ENCODE data around the gene KREMEN1.

The KREMEN1 gene

GRCh38 chr22:29146771-29147170 lies 73.9 kb downstream of the KREMEN1 start:
- H3K4me1 ChIP-seq (ENCODE audit: control insufficient read depth, insufficient read depth, low read length), result peaks cover 30% of the 10 kb centered on the region
- no peak overlapping the region for H3K27ac ChIP-seq (ENCODE audit: low read depth, low read length)
- H3K9ac ChIP-seq (ENCODE audit: low read depth, low read length), result no peak overlapping the region
- H3K36me3 ChIP-seq (ENCODE audit: control insufficient read depth, insufficient read depth, low read length), result no peaks in the 10 kb centered on the region
- H3K9me3 ChIP-seq (ENCODE audit: control insufficient read depth, insufficient read depth, low read length), result no peaks in the 10 kb centered on the region
- no peak overlapping the region for H3K4me3 ChIP-seq (ENCODE audit: low read depth, low read length)
- no peaks in the 10 kb centered on the region for H3K27me3 ChIP-seq (ENCODE audit: control insufficient read depth, insufficient read depth, low read length)

GRCh38 chr22:29147331-29147899 lies 74.6 kb downstream of the KREMEN1 start:
- Histone ChIP-seq H3K9me3 (ENCODE audit: control insufficient read depth, insufficient read depth, low read length) (no peaks in the 10 kb centered on the region), H3K27ac (ENCODE audit: low read depth, low read length) (no peak overlapping the region), H3K4me3 (ENCODE audit: low read depth, low read length) (no peak overlapping the region), H3K27me3 (ENCODE audit: control insufficient read depth, insufficient read depth, low read length) (no peaks in the 10 kb centered on the region), H3K36me3 (ENCODE audit: control insufficient read depth, insufficient read depth, low read length) (no peaks in the 10 kb centered on the region), H3K4me1 (ENCODE audit: control insufficient read depth, insufficient read depth, low read length) (peaks cover 30% of the 10 kb centered on the region), H3K9ac (ENCODE audit: low read depth, low read length) (no peak overlapping the region)

DNA sequence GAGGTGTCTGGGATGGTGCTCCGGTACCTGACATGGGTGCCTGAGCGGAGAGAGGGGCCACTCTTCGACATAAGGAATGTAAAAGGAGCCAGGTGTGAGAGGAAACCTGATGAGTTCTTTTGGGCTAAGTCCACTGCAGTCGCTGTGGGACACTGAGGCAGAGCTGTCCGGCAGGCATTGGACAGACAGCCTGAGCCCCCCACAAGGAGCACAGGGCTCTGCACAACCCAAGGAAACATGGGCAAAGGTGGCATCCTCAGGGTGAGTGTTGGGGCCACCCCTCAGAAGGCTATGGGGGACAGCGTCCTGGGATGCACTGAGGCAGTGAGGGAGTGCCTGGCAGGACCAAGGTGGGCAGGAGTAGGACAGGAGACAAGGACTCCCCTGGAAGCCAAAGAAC lies 75.2 kb downstream of the KREMEN1 start:
- H3K9ac ChIP-seq (ENCODE audit: low read depth, low read length), result no peak overlapping the region
- H3K4me1 ChIP-seq (ENCODE audit: control insufficient read depth, insufficient read depth, low read length), result peaks cover 35% of the 10 kb centered on the region
- no peak overlapping the region for H3K4me3 ChIP-seq (ENCODE audit: low read depth, low read length)
- H3K27ac ChIP-seq (ENCODE audit: low read depth, low read length), result no peak overlapping the region
- H3K9me3 ChIP-seq (ENCODE audit: control insufficient read depth, insufficient read depth, low read length), result no peaks in the 10 kb centered on the region
- no peaks in the 10 kb centered on the region for H3K27me3 ChIP-seq (ENCODE audit: control insufficient read depth, insufficient read depth, low read length)
- no peaks in the 10 kb centered on the region for H3K36me3 ChIP-seq (ENCODE audit: control insufficient read depth, insufficient read depth, low read length)

- Histone ChIP-seq H3K27me3 (ENCODE audit: control insufficient read depth, insufficient read depth, low read length) (no peaks in the 10 kb centered on the region), H3K4me1 (ENCODE audit: control insufficient read depth, insufficient read depth, low read length) (peaks cover 40% of the 10 kb centered on the region), H3K9me3 (ENCODE audit: control insufficient read depth, insufficient read depth, low read length) (no peaks in the 10 kb centered on the region), H3K4me3 (ENCODE audit: low read depth, low read length) (no peak overlapping the region), H3K36me3 (ENCODE audit: control insufficient read depth, insufficient read depth, low read length) (no peaks in the 10 kb centered on the region), H3K27ac (ENCODE audit: low read depth, low read length) (no peak overlapping the region), H3K9ac (ENCODE audit: low read depth, low read length) (no peak overlapping the region)
These were observed 76.0 kb downstream of the KREMEN1 start for GRCh38 chr22:29148826-29149225.

DNA sequence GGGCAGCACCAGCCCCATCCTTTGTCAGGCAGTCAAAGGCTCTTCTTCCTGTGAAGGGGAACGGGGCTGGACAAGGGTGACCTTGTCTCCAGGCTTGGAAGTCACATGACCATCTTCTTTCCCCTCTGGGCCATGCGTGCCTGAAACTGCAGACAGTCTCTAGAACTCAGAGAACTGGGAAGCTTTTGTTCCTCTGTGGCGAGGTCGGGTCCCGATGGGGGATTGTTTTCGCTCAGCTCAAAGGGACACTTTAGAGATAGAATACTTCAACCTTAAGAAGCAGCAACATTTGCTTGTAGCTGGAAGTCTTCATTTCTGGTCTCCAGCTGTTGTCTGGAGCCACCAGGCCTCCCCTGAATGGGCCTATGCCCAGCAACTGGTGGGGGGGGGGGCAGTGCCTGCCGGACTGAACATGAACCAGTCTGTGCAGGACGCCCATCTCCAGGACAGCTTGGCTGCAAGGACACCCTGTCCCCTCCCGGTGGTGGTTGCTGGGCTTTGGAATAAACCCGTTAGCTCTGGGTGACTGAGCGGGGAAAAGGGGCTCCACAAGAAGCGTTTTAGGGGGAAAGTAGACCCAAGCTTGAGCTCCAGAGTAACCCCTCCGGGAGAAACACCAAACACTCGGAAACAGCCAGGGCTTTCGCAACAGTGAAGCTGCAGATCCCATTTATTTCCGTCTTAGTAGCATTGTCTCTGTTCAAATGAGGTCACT lies 77.2 kb downstream of the KREMEN1 start:
- Histone ChIP-seq H3K4me1 (ENCODE audit: control insufficient read depth, insufficient read depth, low read length) (peaks cover 45% of the 10 kb centered on the region), H3K36me3 (ENCODE audit: control insufficient read depth, insufficient read depth, low read length) (no peaks in the 10 kb centered on the region), H3K27ac (ENCODE audit: low read depth, low read length) (no peak overlapping the region), H3K9me3 (ENCODE audit: control insufficient read depth, insufficient read depth, low read length) (no peaks in the 10 kb centered on the region), H3K27me3 (ENCODE audit: control insufficient read depth, insufficient read depth, low read length) (no peaks in the 10 kb centered on the region), H3K9ac (ENCODE audit: low read depth, low read length) (no peak overlapping the region), H3K4me3 (ENCODE audit: low read depth, low read length) (no peak overlapping the region)

GRCh38 chr22:29150701-29151100 lies 77.9 kb downstream of the KREMEN1 start:
- Histone ChIP-seq H3K9ac (ENCODE audit: low read depth, low read length) (no peak overlapping the region), H3K27ac (ENCODE audit: low read depth, low read length) (no peak overlapping the region), H3K27me3 (ENCODE audit: control insufficient read depth, insufficient read depth, low read length) (no peaks in the 10 kb centered on the region), H3K4me1 (ENCODE audit: control insufficient read depth, insufficient read depth, low read length) (peaks cover 43% of the 10 kb centered on the region), H3K9me3 (ENCODE audit: control insufficient read depth, insufficient read depth, low read length) (no peaks in the 10 kb centered on the region), H3K4me3 (ENCODE audit: low read depth, low read length) (no peak overlapping the region), H3K36me3 (ENCODE audit: control insufficient read depth, insufficient read depth, low read length) (no peaks in the 10 kb centered on the region)

- H3K4me1 ChIP-seq (ENCODE audit: control insufficient read depth, insufficient read depth, low read length), result peaks cover 37% of the 10 kb centered on the region
- no peaks in the 10 kb centered on the region for H3K27me3 ChIP-seq (ENCODE audit: control insufficient read depth, insufficient read depth, low read length)
- H3K27ac ChIP-seq (ENCODE audit: low read depth, low read length), result peak overlapping the region; percentile 27
- H3K4me3 ChIP-seq (ENCODE audit: low read depth, low read length), result no peak overlapping the region
- H3K9me3 ChIP-seq (ENCODE audit: control insufficient read depth, insufficient read depth, low read length), result no peaks in the 10 kb centered on the region
- H3K9ac ChIP-seq (ENCODE audit: low read depth, low read length), result no peak overlapping the region
- H3K36me3 ChIP-seq (ENCODE audit: control insufficient read depth, insufficient read depth, low read length), result no peaks in the 10 kb centered on the region
These were observed 78.5 kb downstream of the KREMEN1 start for GRCh38 chr22:29151316-29151715.

GRCh38 chr22:29152045-29152953 lies 79.5 kb downstream of the KREMEN1 start:
- Histone ChIP-seq H3K9ac (ENCODE audit: low read depth, low read length) (no peak overlapping the region), H3K9me3 (ENCODE audit: control insufficient read depth, insufficient read depth, low read length) (no peaks in the 10 kb centered on the region), H3K27ac (ENCODE audit: low read depth, low read length) (peak overlapping the region; percentile 84), H3K4me1 (ENCODE audit: control insufficient read depth, insufficient read depth, low read length) (peaks cover 35% of the 10 kb centered on the region), H3K27me3 (ENCODE audit: control insufficient read depth, insufficient read depth, low read length) (no peaks in the 10 kb centered on the region), H3K36me3 (ENCODE audit: control insufficient read depth, insufficient read depth, low read length) (no peaks in the 10 kb centered on the region), H3K4me3 (ENCODE audit: low read depth, low read length) (0 out of 2 replicates have a peak overlapping the region, but pooled peaks have one; percentile 1)

GRCh38 chr22:29152954-29153719 lies 80.3 kb downstream of the KREMEN1 start:
- H3K4me1 ChIP-seq (ENCODE audit: control insufficient read depth, insufficient read depth, low read length), result peaks cover 35% of the 10 kb centered on the region
- no peaks in the 10 kb centered on the region for H3K27me3 ChIP-seq (ENCODE audit: control insufficient read depth, insufficient read depth, low read length)
- no peak overlapping the region for H3K4me3 ChIP-seq (ENCODE audit: low read depth, low read length)
- H3K9ac ChIP-seq (ENCODE audit: low read depth, low read length), result no peak overlapping the region
- H3K36me3 ChIP-seq (ENCODE audit: control insufficient read depth, insufficient read depth, low read length), result no peaks in the 10 kb centered on the region
- H3K9me3 ChIP-seq (ENCODE audit: control insufficient read depth, insufficient read depth, low read length), result no peaks in the 10 kb centered on the region
- peak overlapping the region; percentile 84 for H3K27ac ChIP-seq (ENCODE audit: low read depth, low read length)

DNA sequence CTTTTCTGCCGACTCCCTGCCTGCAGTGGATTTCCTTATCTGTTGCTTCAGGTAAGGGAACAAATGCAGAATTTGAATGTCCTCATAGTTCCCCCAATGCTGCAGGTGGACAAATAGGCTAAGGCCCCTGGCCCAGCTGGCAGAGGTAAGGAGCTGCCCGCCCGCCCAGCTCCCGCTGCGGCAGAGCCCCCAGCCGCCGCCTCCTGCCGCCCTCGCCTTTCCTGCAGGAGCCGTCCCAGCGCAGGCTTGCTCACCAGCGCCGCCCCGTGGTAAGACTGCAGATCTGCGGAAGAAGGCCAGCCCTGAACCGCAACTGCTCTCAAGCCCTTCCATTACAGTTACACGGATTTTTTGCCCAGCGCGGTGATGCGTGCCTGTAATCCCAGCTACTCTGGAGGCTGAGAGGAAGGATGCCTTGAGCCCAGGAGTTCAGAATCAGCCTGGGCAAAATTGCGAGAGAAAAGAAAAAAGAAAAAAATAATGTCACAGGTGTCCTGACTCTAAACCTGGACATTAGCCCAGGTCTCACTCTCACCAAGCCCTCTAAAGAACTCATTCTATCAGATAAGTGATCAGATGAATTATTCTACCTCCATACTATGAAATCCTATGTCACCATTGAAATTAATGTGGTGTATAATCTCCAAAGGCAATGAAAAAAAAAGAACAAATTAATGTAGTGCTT lies 81.7 kb downstream of the KREMEN1 start:
- H3K9ac ChIP-seq (ENCODE audit: low read depth, low read length), result no peak overlapping the region
- peaks cover 35% of the 10 kb centered on the region for H3K4me1 ChIP-seq (ENCODE audit: control insufficient read depth, insufficient read depth, low read length)
- H3K27me3 ChIP-seq (ENCODE audit: control insufficient read depth, insufficient read depth, low read length), result no peaks in the 10 kb centered on the region
- H3K27ac ChIP-seq (ENCODE audit: low read depth, low read length), result no peak overlapping the region
- H3K4me3 ChIP-seq (ENCODE audit: low read depth, low read length), result no peak overlapping the region
- no peaks in the 10 kb centered on the region for H3K9me3 ChIP-seq (ENCODE audit: control insufficient read depth, insufficient read depth, low read length)
- H3K36me3 ChIP-seq (ENCODE audit: control insufficient read depth, insufficient read depth, low read length), result no peaks in the 10 kb centered on the region

Measured in HUES48 (cell line).